ENCODE measurements around the gene ADAMTS15. TPM values are rescaled to one million over a fixed set of nuclear protein-coding genes. Genes with fewer than 3 reads are reported as not detected.

ADAMTS15 gene
- total and polyA plus RNA-seq, 11 donors = 5.3 to 71.0 (median 16.7) TPM

DNA sequence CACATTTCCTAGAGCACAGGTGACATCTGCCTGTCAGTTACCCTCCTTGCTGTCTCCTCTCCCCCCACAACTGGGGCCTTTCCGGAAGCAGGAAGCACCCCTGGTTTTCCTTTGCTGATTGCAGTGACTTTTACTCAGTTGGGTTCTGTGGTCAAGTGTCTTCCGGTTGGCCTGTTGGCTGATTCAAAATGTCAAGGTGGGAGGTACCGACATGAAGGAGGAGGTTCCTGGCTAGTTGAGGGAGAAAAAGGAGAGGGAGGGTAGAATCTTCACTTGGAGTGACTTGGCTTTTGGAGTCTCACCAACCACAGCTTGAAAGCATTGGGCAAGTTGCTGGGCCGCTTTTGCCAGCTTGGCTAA, 9.3 kb upstream of the ADAMTS15 start:
- Histone ChIP-seq H3K4me1 (peaks cover 0 to 17% (median 9%) of the 10 kb centered on the region in 12 donors), H3K36me3 (no peaks in the 10 kb centered on the region), H3K4me3 (no peak overlapping the region), H3K9me3 (peaks cover 0 to 4% (median 0%) of the 10 kb centered on the region in 12 donors), H3K27ac (no peak overlapping the region), H3K27me3 (peaks cover 0 to 4% (median 0%) of the 10 kb centered on the region in 9 donors)
- no peak for TF ChIP-seq POLR2A (IDR thresholded peaks at IDR 0.05)
- TF ChIP-seq, protein P1, sequence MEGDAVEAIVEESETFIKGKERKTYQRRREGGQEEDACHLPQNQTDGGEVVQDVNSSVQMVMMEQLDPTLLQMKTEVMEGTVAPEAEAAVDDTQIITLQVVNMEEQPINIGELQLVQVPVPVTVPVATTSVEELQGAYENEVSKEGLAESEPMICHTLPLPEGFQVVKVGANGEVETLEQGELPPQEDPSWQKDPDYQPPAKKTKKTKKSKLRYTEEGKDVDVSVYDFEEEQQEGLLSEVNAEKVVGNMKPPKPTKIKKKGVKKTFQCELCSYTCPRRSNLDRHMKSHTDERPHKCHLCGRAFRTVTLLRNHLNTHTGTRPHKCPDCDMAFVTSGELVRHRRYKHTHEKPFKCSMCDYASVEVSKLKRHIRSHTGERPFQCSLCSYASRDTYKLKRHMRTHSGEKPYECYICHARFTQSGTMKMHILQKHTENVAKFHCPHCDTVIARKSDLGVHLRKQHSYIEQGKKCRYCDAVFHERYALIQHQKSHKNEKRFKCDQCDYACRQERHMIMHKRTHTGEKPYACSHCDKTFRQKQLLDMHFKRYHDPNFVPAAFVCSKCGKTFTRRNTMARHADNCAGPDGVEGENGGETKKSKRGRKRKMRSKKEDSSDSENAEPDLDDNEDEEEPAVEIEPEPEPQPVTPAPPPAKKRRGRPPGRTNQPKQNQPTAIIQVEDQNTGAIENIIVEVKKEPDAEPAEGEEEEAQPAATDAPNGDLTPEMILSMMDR (IDR thresholded peaks at IDR 0.05) = no peak
- 81 to 94% (median 86%) methylated on average over 4 of the region's 4 CpGs for WGBS, 4 donors
- ATAC-seq = no peak
- intact Hi-C loops (cut with DNase I) = loop anchor here in 3 of 10 donors (2.0 to 10.0 kb wide), 4 partner anchors 288 to 456 kb away; no protein-coding TSS in a partner anchor
- peak in 1 of 5 donors; percentile 3 for DNase-seq

DNA sequence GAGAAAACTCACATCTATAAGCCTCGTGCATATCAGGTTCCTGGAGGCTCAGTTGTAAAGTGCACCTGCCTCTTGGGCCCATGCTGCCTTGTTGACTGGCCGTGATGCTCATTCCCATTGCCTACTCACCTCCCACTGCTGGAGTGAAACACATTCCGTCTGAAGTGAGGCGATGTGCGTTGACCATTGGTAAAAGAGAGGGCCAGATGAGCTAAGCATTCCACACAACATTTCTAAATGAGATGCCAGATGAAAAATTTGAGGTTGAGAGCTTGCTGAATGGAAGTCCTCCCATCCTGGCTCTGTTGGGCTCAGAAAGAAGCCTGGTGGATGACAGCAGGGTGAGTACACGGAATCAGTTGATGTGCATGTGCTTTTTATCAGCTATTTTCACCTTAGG, 8.6 kb upstream of the ADAMTS15 start:
- Histone ChIP-seq H3K27ac (no peak overlapping the region), H3K4me1 (peaks cover 0 to 15% (median 9%) of the 10 kb centered on the region in 12 donors), H3K27me3 (peaks cover 0 to 4% (median 0%) of the 10 kb centered on the region in 9 donors), H3K36me3 (no peaks in the 10 kb centered on the region), H3K4me3 (no peak overlapping the region), H3K9me3 (peaks cover 0 to 4% (median 0%) of the 10 kb centered on the region in 12 donors)
- TF ChIP-seq, protein P1 (IDR thresholded peaks at IDR 0.05) = no peak
- no peak for TF ChIP-seq POLR2A (IDR thresholded peaks at IDR 0.05)
- intact Hi-C loops (cut with DNase I) = loop anchor here in 3 of 10 donors (2.0 to 10.0 kb wide), 4 partner anchors 287 to 455 kb away; no protein-coding TSS in a partner anchor
- 81 to 90% (median 89%) methylated on average over 6 of the region's 6 CpGs for WGBS, 4 donors
- ATAC-seq (no peak), DNase-seq (peak in 1 of 5 donors; percentile 5)

DNA sequence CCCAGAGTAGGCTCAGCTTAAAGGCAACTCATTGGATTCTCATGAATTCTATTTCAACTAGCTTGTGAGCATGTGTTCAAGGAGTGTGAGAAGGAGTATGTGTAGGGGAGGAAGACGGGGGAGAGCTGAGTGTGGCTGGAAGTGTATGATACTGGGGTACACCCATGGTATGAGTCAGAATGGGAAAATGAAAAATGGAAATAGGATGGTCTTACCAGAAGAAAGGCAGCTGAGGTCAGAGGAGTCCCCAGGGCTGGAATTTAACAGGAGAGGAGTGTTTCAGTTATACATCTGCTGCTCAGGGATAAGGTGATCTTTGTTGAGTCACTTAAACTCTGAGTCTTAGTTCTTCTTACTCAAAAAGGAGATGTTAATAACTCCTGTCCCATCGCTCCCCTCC, 6.7 kb upstream of the ADAMTS15 start:
- Histone ChIP-seq H3K4me1 (peaks cover 0 to 4% (median 0%) of the 10 kb centered on the region in 12 donors), H3K9me3 (peaks cover 0 to 4% (median 0%) of the 10 kb centered on the region in 12 donors), H3K36me3 (no peaks in the 10 kb centered on the region), H3K27me3 (no peaks in the 10 kb centered on the region), H3K27ac (no peak overlapping the region), H3K4me3 (no peak overlapping the region)
- 97 to 98% (median 97%) methylated on average over 2 of the region's 2 CpGs for WGBS, 4 donors
- intact Hi-C loops (cut with DNase I) = no loop called here
- TF ChIP-seq, protein P1 (IDR thresholded peaks at IDR 0.05) = no peak
- no peak for TF ChIP-seq POLR2A (IDR thresholded peaks at IDR 0.05)
- DNase-seq (no peak), ATAC-seq (no peak)

DNA sequence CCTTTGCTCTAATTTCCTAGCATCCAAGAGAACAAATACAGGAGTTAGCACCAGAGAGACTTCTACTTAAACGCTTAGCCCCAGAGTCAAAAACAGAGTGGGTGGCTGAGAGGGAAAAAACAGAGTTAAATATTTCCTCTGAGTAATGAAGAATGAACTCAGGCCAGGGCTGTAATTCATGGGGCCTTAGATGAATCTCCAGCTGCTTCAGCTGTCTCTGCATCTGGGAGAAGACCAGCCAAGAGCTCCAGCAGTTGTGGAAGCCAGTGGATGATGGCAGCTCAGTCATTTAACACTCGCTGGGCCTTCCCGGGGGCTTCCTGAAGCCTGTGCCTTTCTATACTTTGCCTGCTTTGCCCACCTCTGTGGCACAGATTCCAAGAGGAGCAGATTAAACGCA, 5.7 kb upstream of the ADAMTS15 start:
- H3K36me3 ChIP-seq = no peaks in the 10 kb centered on the region
- no peak overlapping the region for H3K4me3 ChIP-seq
- peak overlapping the region in 2 of 12 donors; percentile 9 to 37 for H3K27ac ChIP-seq
- TF ChIP-seq, protein P1 (IDR thresholded peaks at IDR 0.05) = no peak
- TF ChIP-seq POLR2A (IDR thresholded peaks at IDR 0.05) = no peak
- peaks cover 0 to 4% (median 0%) of the 10 kb centered on the region in 12 donors for H3K9me3 ChIP-seq
- 75 to 84% (median 76%) methylated on average over 4 of the region's 4 CpGs for WGBS, 4 donors
- H3K27me3 ChIP-seq = no peaks in the 10 kb centered on the region
- DNase-seq (peak in 2 of 5 donors; percentile 12 to 37), ATAC-seq (peak in 3 of 4 donors; percentile 37 to 71 (median 52))
- intact Hi-C loops (cut with DNase I) = no loop called here
- H3K4me1 ChIP-seq = peaks cover 0 to 4% (median 0%) of the 10 kb centered on the region in 12 donors

All from heart left ventricle (tissue), 16 donors.